ENCODE results near the gene RRP8. TPM values are rescaled to one million over a fixed set of nuclear protein-coding genes. Genes with fewer than 3 reads are reported as not detected.

The RRP8 gene
- total and polyA plus RNA-seq, 9 of the 15 experiments (the other 6 are each of a cell fraction or from before 2014, with no cell fraction given), result 5.7 to 47.3 (median 32.6) TPM

DNA sequence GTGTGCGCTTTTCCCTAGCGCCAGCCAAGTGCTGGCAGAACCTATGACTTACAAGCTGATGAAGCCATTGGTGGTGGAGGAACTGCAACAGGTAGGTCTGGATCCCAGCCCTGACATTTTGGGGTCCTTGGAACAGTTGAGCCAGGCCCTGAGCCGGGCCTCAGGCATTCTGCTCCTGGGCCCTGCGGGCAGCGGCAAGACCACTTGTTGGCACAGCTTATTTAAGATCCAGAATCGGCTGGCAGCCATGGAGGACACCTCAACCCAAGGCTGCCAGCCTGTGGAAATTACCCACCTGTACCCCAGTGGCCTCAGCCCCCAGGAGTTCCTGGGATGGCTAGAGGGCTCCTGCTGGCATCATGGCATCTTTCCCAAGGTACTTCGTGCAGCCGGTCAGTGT is 56.7 kb downstream of the RRP8 start:
- H3K79me2 ChIP-seq (ENCODE audit: control insufficient read depth, insufficient read depth, low read length), result no peaks in the 10 kb centered on the region
- H3K4me3 ChIP-seq, result no peak overlapping the region
- no peaks in the 10 kb centered on the region for H3K4me1 ChIP-seq (replicated peaks in 1 of 2; ENCODE audit: control insufficient read depth in 2 of 2, insufficient read depth in 2 of 2, low read length in 2 of 2)
- in situ Hi-C loops (cut with MboI) (no loop called here), intact Hi-C loops (cut with micrococcal nuclease) (no loop called here)
- 83% methylated on average over 8 of the region's 8 CpGs for WGBS (ENCODE audit: insufficient coverage, low coverage, missing lambda C conversion rate)
- no peaks in the 10 kb centered on the region for H4K20me1 ChIP-seq (replicated peaks; ENCODE audit: control insufficient read depth, insufficient read depth, low read length)
- H3K9me1 ChIP-seq (ENCODE audit: control insufficient read depth, insufficient read depth, low read length), result no peaks in the 10 kb centered on the region
- no peak for FAIRE-seq
- no peaks in the 10 kb centered on the region for H3K27me3 ChIP-seq (ENCODE audit: control insufficient read depth in 2 of 2, insufficient read depth in 2 of 2, low read length in 2 of 2)
- no peaks in the 10 kb centered on the region for H3K9me3 ChIP-seq (replicated peaks; ENCODE audit: control insufficient read depth, insufficient read depth, low read depth, low read length)
- H3K4me2 ChIP-seq (ENCODE audit: insufficient read depth, low read length), result no peak overlapping the region
- CTCF ChIA-PET (ENCODE audit: low intra/inter-chr PET ratio), result no interaction called here
- TF ChIP-seq MEIS2 (IDR thresholded peaks at IDR 0.05; ENCODE audit: partially characterized antibody), result no peak
- no peak for TF ChIP-seq AFF4 (CRISPR knock-in tag; IDR thresholded peaks at IDR 0.05)
- TF ChIP-seq, protein P1, sequence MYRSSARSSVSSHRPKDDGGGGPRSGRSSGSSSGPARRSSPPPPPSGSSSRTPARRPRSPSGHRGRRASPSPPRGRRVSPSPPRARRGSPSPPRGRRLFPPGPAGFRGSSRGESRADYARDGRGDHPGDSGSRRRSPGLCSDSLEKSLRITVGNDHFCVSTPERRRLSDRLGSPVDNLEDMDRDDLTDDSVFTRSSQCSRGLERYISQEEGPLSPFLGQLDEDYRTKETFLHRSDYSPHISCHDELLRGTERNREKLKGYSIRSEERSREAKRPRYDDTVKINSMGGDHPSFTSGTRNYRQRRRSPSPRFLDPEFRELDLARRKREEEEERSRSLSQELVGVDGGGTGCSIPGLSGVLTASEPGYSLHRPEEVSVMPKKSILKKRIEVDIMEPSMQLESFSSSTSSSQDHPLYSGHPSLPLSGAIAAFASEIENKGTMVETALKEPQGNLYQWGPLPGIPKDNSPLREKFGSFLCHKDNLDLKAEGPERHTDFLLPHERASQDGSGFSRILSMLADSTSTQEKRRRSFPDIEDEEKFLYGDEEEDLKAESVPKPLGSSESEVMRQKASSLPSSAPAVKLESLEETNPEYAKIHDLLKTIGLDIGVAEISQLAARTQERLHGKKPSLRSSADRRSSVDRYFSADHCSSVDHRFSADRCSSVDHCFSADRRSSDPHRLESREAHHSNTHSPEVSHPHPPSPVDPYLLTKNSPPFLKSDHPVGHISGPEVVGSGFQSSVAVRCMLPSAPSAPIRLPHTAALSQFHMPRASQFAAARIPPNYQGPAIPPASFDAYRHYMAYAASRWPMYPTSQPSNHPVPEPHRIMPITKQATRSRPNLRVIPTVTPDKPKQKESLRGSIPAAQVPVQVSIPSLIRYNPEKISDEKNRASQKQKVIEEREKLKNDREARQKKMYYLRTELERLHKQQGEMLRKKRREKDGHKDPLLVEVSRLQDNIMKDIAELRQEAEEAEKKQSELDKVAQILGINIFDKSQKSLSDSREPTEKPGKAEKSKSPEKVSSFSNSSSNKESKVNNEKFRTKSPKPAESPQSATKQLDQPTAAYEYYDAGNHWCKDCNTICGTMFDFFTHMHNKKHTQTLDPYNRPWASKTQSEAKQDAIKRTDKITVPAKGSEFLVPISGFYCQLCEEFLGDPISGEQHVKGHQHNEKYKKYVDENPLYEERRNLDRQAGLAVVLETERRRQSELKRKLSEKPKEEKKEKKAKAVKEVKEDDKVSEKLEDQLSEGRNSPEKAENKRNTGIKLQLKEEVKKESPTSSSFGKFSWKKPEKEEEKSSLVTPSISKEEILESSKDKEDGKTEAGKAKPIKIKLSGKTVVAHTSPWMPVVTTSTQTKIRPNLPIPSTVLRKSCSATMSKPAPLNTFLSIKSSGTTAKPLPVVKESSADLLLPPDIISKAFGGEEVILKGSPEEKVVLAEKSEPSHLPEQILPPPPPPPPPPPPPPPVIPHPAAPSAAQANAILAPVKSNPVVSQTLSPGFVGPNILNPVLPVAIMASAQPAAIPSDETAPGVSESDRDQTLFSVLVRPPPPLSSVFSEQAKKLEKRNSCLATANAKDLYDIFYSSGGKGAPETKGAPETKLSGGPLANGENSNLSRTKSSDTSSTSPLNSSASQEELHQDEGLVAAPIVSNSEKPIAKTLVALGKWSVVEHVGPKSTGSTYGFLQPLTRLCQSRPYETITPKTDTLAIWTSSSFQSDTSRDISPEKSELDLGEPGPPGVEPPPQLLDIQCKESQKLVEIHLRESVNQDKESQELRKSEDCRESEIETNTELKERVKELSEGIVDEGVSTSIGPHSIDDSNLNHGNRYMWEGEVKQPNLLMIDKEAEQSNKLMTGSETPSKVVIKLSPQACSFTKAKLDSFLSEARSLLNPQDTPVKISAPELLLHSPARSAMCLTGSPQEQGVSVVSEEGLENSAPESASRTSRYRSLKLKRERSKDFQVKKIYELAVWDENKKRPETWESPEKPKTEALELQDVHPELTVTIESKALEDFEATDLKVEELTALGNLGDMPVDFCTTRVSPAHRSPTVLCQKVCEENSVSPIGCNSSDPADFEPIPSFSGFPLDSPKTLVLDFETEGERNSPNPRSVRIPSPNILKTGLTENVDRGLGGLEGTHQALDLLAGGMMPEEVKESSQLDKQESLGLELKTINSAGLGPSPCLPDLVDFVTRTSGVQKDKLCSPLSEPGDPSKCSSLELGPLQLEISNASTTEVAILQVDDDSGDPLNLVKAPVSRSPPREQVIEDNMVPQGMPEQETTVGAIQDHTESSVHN (IDR thresholded peaks at IDR 0.05; ENCODE audit: borderline replicate concordance in 1 of 2, low read depth in 1 of 2), result no peak
- no peak for TF ChIP-seq ZNF507 (tag; conservative IDR thresholded peaks at IDR 0.05)
- TF ChIP-seq PHTF2 (CRISPR knock-in tag; IDR thresholded peaks at IDR 0.05), result no peak
- no peak for TF ChIP-seq MAFF (IDR thresholded peaks at IDR 0.05; ENCODE audit: low read length)
- TF ChIP-seq SMAD2 (IDR thresholded peaks at IDR 0.05; ENCODE audit: low read depth, low read length), result no peak
- TF ChIP-seq HDAC8 (tag; IDR thresholded peaks at IDR 0.05), result no peak
- DNase-seq (ENCODE audit: extremely low read depth in 1 of 4, low spot score in 3 of 4), result no peak
- no peak overlapping the region for H3K27ac ChIP-seq (ENCODE audit: extremely low read depth, low read depth, low read length)
- 0 out of 4 replicates have a peak overlapping the region, but pooled peaks of 1 of the 2 experiments have one; percentile 4 for H3K9ac ChIP-seq (ENCODE audit: insufficient read depth in 1 of 2, low read depth in 2 of 2, low read length in 2 of 2)
- BruUV-seq (replicated peaks), result no TSS peak
- no peaks in the 10 kb centered on the region for H3K36me3 ChIP-seq (ENCODE audit: control insufficient read depth, insufficient read depth, low read length)
- no peak for ATAC-seq
- POLR2A ChIA-PET, result interaction anchor here (1.3 to 1.7 kb wide), 2 partner anchors 15 to 22 kb away, joined by 3 to 4 read pairs; no protein-coding TSS in a partner anchor
- H2AFZ ChIP-seq (ENCODE audit: low read depth, low read length), result no peak overlapping the region

Measured in K562 (cell line).